ENCODE results near the gene HECA.

The HECA gene

GRCh38 chr6:139174961-139175360, 40.1 kb downstream of the HECA start:
- peak overlapping the region; percentile 23; the same call in 1 of the 2 replicates for H3K4me2 ChIP-seq (ENCODE audit: low read depth, low read length)
- peaks cover 41% of the 10 kb centered on the region for H3K79me2 ChIP-seq (ENCODE audit: low read length)
- H3K9me3 ChIP-seq (replicated peaks; ENCODE audit: insufficient read depth, low read length): no peaks in the 10 kb centered on the region
- peaks cover 58% of the 10 kb centered on the region for H3K4me1 ChIP-seq (ENCODE audit: low read length)
- no peak overlapping the region for H2AFZ ChIP-seq (ENCODE audit: low read length)
- DNase-seq: no peak
- H3K4me3 ChIP-seq (ENCODE audit: low read length): no peak overlapping the region
- peak overlapping the region; percentile 8; the same call in 1 of the 2 replicates for H3K27ac ChIP-seq (ENCODE audit: low read length)
- H3K9ac ChIP-seq (ENCODE audit: low read length): no peak overlapping the region
- TF ChIP-seq CTCF (IDR thresholded peaks at IDR 0.05; ENCODE audit: low read length): no peak
- TF ChIP-seq EZH2phosphoT487 (IDR thresholded peaks at IDR 0.05; ENCODE audit: low read length): no peak
- no peak for TF ChIP-seq EZH2 (optimal IDR thresholded peaks at IDR 0.05; ENCODE audit: low read depth, low read length)
- no peaks in the 10 kb centered on the region for H3K9me2 ChIP-seq (replicated peaks; ENCODE audit: insufficient read depth, low read length)
- no peaks in the 10 kb centered on the region for H4K20me1 ChIP-seq (ENCODE audit: insufficient read depth, low read length)
- H3K36me3 ChIP-seq (replicated peaks; ENCODE audit: insufficient read depth, low read length): peaks cover 4% of the 10 kb centered on the region; the same call in 1 of the 2 replicates
- no peaks in the 10 kb centered on the region for H3K27me3 ChIP-seq (replicated peaks; ENCODE audit: insufficient read depth, low read length)
- H3F3A ChIP-seq (ENCODE audit: insufficient read depth, low read length): peaks cover 22% of the 10 kb centered on the region

- H2AFZ ChIP-seq (ENCODE audit: low read length): no peak overlapping the region
- TF ChIP-seq EZH2 (optimal IDR thresholded peaks at IDR 0.05; ENCODE audit: low read depth, low read length) (no peak), CTCF (IDR thresholded peaks at IDR 0.05; ENCODE audit: low read length) (no peak), EZH2phosphoT487 (IDR thresholded peaks at IDR 0.05; ENCODE audit: low read length) (no peak)
- H3K4me1 ChIP-seq (ENCODE audit: low read length): peaks cover 55% of the 10 kb centered on the region
- no peaks in the 10 kb centered on the region for H4K20me1 ChIP-seq (ENCODE audit: insufficient read depth, low read length)
- no peaks in the 10 kb centered on the region for H3K27me3 ChIP-seq (replicated peaks; ENCODE audit: insufficient read depth, low read length)
- peak overlapping the region; percentile 23; the same call in 1 of the 2 replicates for H3K4me2 ChIP-seq (ENCODE audit: low read depth, low read length)
- H3K9me3 ChIP-seq (replicated peaks; ENCODE audit: insufficient read depth, low read length): no peaks in the 10 kb centered on the region
- no peak overlapping the region for H3K4me3 ChIP-seq (ENCODE audit: low read length)
- H3F3A ChIP-seq (ENCODE audit: insufficient read depth, low read length): peaks cover 22% of the 10 kb centered on the region
- DNase-seq: peak; percentile 15
- no peak overlapping the region for H3K9ac ChIP-seq (ENCODE audit: low read length)
- no peaks in the 10 kb centered on the region for H3K9me2 ChIP-seq (replicated peaks; ENCODE audit: insufficient read depth, low read length)
- H3K27ac ChIP-seq (ENCODE audit: low read length): peak overlapping the region; percentile 8; the same call in 1 of the 2 replicates
- H3K79me2 ChIP-seq (ENCODE audit: low read length): peaks cover 36% of the 10 kb centered on the region
- H3K36me3 ChIP-seq (replicated peaks; ENCODE audit: insufficient read depth, low read length): peaks cover 4% of the 10 kb centered on the region; the same call in 1 of the 2 replicates
These were observed 40.6 kb downstream of the HECA start for GRCh38 chr6:139175389-139175948.

- Histone ChIP-seq H2AFZ (ENCODE audit: low read length) (no peak overlapping the region), H3K4me1 (ENCODE audit: low read length) (peaks cover 9% of the 10 kb centered on the region), H3K36me3 (replicated peaks; ENCODE audit: insufficient read depth, low read length) (peaks cover 4% of the 10 kb centered on the region; the same call in 1 of the 2 replicates), H3K9ac (ENCODE audit: low read length) (no peak overlapping the region), H3K4me2 (ENCODE audit: low read depth, low read length) (no peak overlapping the region), H3K9me2 (replicated peaks; ENCODE audit: insufficient read depth, low read length) (no peaks in the 10 kb centered on the region), H3F3A (ENCODE audit: insufficient read depth, low read length) (0 out of 2 replicates have a peak, but pooled peaks cover 4% of the 10 kb centered on the region), H3K27me3 (replicated peaks; ENCODE audit: insufficient read depth, low read length) (no peaks in the 10 kb centered on the region), H3K4me3 (ENCODE audit: low read length) (no peak overlapping the region), H4K20me1 (ENCODE audit: insufficient read depth, low read length) (no peaks in the 10 kb centered on the region), H3K79me2 (ENCODE audit: low read length) (0 out of 2 replicates have a peak, but pooled peaks cover 4% of the 10 kb centered on the region), H3K9me3 (replicated peaks; ENCODE audit: insufficient read depth, low read length) (no peaks in the 10 kb centered on the region), H3K27ac (ENCODE audit: low read length) (no peak overlapping the region)
- no peak for DNase-seq
- TF ChIP-seq EZH2 (optimal IDR thresholded peaks at IDR 0.05; ENCODE audit: low read depth, low read length): no peak
- TF ChIP-seq CTCF (IDR thresholded peaks at IDR 0.05; ENCODE audit: low read length): no peak
- no peak for TF ChIP-seq EZH2phosphoT487 (IDR thresholded peaks at IDR 0.05; ENCODE audit: low read length)
These were observed 46.4 kb downstream of the HECA start for GRCh38 chr6:139181236-139181635.

All from MM.1S (cell line).